H1 (cell line): ENCODE measurements around the gene POLE. TPM values are rescaled to one million over a fixed set of nuclear protein-coding genes. Genes with fewer than 3 reads are reported as not detected.

Source experiments
- CTCF ChIA-PET: fragments of 300-600 bp; sonication (Branson Sonifier 250); formaldehyde crosslinking; loops from one replicate; lab custom pipeline; 2021; ENCODE audit not compliant: partially characterized antibody; lab: Charles Lee
- POLR2A ChIA-PET: fragments of 300-600 bp; sonication (Branson Sonifier 250); formaldehyde crosslinking; loops from one replicate; lab custom pipeline; 2021; ENCODE audit warnings: inconsistent platforms; ENCODE audit not compliant: partially characterized antibody; lab: Charles Lee
- DNase-seq, 2 experiments: peaks; one replicate each; pipeline versions ENCODE4 v3.0.0 to v3.0.0-alpha.2; 2010 to 2022; ENCODE audit warnings: low spot score in 2 of 2, low read depth in 1 of 2, mixed read lengths in 1 of 2
- FAIRE-seq: peaks from 2 replicates; lab custom pipeline; 2011; peaks lifted over from hg19 to GRCh38; lab: Jason Lieb, UNC
- H2AFZ ChIP-seq: 2 replicates; pipeline ENCODE4 v1.8.1; 2012; ENCODE audit warnings: low read length, inconsistent platforms
- H2AK5ac ChIP-seq: 2 replicates; pipeline ENCODE4 v1.6.1; 2013; ENCODE audit warnings: low read depth, low read length
- H2BK120ac ChIP-seq: replicated peaks from 2 replicates; pipeline ENCODE3; 2013; ENCODE audit warnings: low read depth, low read length, inconsistent platforms
- H2BK12ac ChIP-seq: 2 replicates; pipeline ENCODE4 v1.6.1; 2013; ENCODE audit warnings: low read depth, low read length
- H2BK15ac ChIP-seq: 2 replicates; pipeline ENCODE4 v1.6.1; 2013; ENCODE audit warnings: low read length
- H2BK20ac ChIP-seq: 2 replicates; pipeline ENCODE4 v1.6.1; 2013; ENCODE audit warnings: low read length
- H2BK5ac ChIP-seq: 2 replicates; pipeline ENCODE4 v1.6.1; 2013; ENCODE audit warnings: low read depth, low read length
- H3K14ac ChIP-seq: 2 replicates; pipeline ENCODE4 v1.6.1; 2013; ENCODE audit warnings: inconsistent platforms; ENCODE audit not compliant: insufficient read length
- H3K18ac ChIP-seq: 2 replicates; pipeline ENCODE4 v1.6.1; 2013; ENCODE audit warnings: low read length; ENCODE audit errors: extremely low read depth
- H3K23ac ChIP-seq: 2 replicates; pipeline ENCODE4 v1.6.1; 2013; ENCODE audit warnings: inconsistent platforms; ENCODE audit not compliant: insufficient read length
- H3K23me2 ChIP-seq: 2 replicates; pipeline ENCODE4 v1.6.1; 2013; ENCODE audit warnings: low read depth, low read length
- H3K27ac ChIP-seq: 2 replicates; pipeline ENCODE4 v1.6.1; 2011; ENCODE audit warnings: low read depth, low read length, inconsistent platforms
- H3K27me3 ChIP-seq, 4 experiments: replicated peaks in 1 of 4; 1 replicate in 1 of 4; 2 replicates in 3 of 4; pipeline versions ENCODE4 v1.6.1 to v1.8.1; 2011 to 2013; ENCODE audit warnings: low read length in 3 of 4, mild to moderate bottlenecking in 3 of 4, inconsistent platforms in 2 of 4, mixed read lengths in 2 of 4, moderate library complexity in 1 of 4; ENCODE audit not compliant: control insufficient read depth in 3 of 4, insufficient read depth in 3 of 4; ENCODE audit errors: extremely low read depth in 1 of 4
- H3K36me3 ChIP-seq, 4 experiments: 2 replicates each; pipeline versions ENCODE4 v1.6.1 to v1.8.1; 2011 to 2013; ENCODE audit warnings: mild to moderate bottlenecking in 4 of 4, low read length in 3 of 4, moderate library complexity in 2 of 4, control low read depth in 1 of 4, inconsistent platforms in 1 of 4; ENCODE audit not compliant: insufficient read depth in 4 of 4, control insufficient read depth in 2 of 4
- H3K4ac ChIP-seq: replicated peaks from 2 replicates; pipeline ENCODE3; 2013; ENCODE audit warnings: low read length, low read depth, mixed read lengths, inconsistent platforms; ENCODE audit not compliant: insufficient read length
- H3K4me1 ChIP-seq, 4 experiments: replicated peaks in 1 of 4; 1 replicate in 1 of 4; 2 replicates in 3 of 4; pipeline versions ENCODE4 v1.6.1 to v1.8.1; 2011 to 2013; ENCODE audit warnings: low read length in 3 of 4, inconsistent platforms in 2 of 4, mixed read lengths in 1 of 4; ENCODE audit not compliant: insufficient read depth in 4 of 4, control insufficient read depth in 3 of 4
- H3K4me2 ChIP-seq, 2 experiments: 2 replicates each; pipeline versions ENCODE4 v1.6.1 to v1.8.1; 2011 to 2013; ENCODE audit warnings: low read depth in 2 of 2, low read length in 2 of 2, control low read depth in 1 of 2, inconsistent platforms in 1 of 2, mild to moderate bottlenecking in 1 of 2; ENCODE audit not compliant: insufficient read depth in 1 of 2
- H3K4me3 ChIP-seq, 4 experiments: fragments of 200-600, 300-600 bp in 1 of 4; sonication (generic), shearing (Covaris generic), sonication (Bioruptor Twin) in 1 of 4; 2 replicates each; pipeline versions ENCODE4 v1.5.1 to v1.8.1; 2011 to 2016; ENCODE audit warnings: low read length in 4 of 4, low read depth in 3 of 4, control low read depth in 2 of 4, inconsistent platforms in 2 of 4, mild to moderate bottlenecking in 2 of 4, mixed read lengths in 1 of 4, moderate library complexity in 1 of 4; ENCODE audit not compliant: insufficient read depth in 2 of 4; ENCODE audit errors: extremely low read depth in 1 of 4
- H3K56ac ChIP-seq: replicated peaks from 2 replicates; pipeline ENCODE3; 2013; ENCODE audit warnings: low read depth, mild to moderate bottlenecking, mixed read lengths, low read length, inconsistent platforms; ENCODE audit not compliant: insufficient read length
- H3K79me1 ChIP-seq: 2 replicates; pipeline ENCODE4 v1.6.1; 2013; ENCODE audit warnings: low read depth, low read length, control low read depth
- H3K79me2 ChIP-seq, 2 experiments: 2 replicates each; pipeline versions ENCODE4 v1.6.1 to v1.8.1; 2012 to 2013; ENCODE audit warnings: low read length in 2 of 2, mild to moderate bottlenecking in 2 of 2, inconsistent platforms in 1 of 2; ENCODE audit not compliant: insufficient read depth in 2 of 2, control insufficient read depth in 1 of 2
- H3K9ac ChIP-seq, 4 experiments: replicated peaks in 1 of 4; 1 replicate in 1 of 4; 2 replicates in 3 of 4; pipeline versions ENCODE4 v1.6.1 to v1.8.1; 2011 to 2013; ENCODE audit warnings: low read depth in 3 of 4, low read length in 3 of 4, control low read depth in 2 of 4, mild to moderate bottlenecking in 2 of 4, moderate library complexity in 2 of 4, inconsistent platforms in 1 of 4; ENCODE audit errors: extremely low read depth in 1 of 4
- H3K9me3 ChIP-seq, 2 experiments: 2 replicates each; pipeline versions ENCODE4 v1.6.1 to v1.8.1; 2012 to 2013; ENCODE audit warnings: mild to moderate bottlenecking in 2 of 2, moderate library complexity in 2 of 2, control low read depth in 1 of 2, inconsistent platforms in 1 of 2, low read depth in 1 of 2, low read length in 1 of 2, mixed read lengths in 1 of 2; ENCODE audit not compliant: insufficient read depth in 2 of 2
- H4K20me1 ChIP-seq, 2 experiments: replicated peaks in 1 of 2; 2 replicates each; pipeline versions ENCODE3 to v1.8.1; 2011 to 2013; ENCODE audit warnings: inconsistent platforms in 2 of 2, low read length in 2 of 2, mild to moderate bottlenecking in 1 of 2; ENCODE audit not compliant: insufficient read depth in 2 of 2, control insufficient read depth in 1 of 2
- H4K5ac ChIP-seq: 2 replicates; pipeline ENCODE4 v1.6.1; 2013; ENCODE audit warnings: low read length, low read depth, mixed read lengths, inconsistent platforms; ENCODE audit not compliant: insufficient read length
- H4K8ac ChIP-seq: 2 replicates; pipeline ENCODE4 v1.8.0; 2013; ENCODE audit warnings: mild to moderate bottlenecking, moderate library complexity, low read length, inconsistent platforms; ENCODE audit not compliant: insufficient read depth; ENCODE audit errors: extremely low read depth
- H4K91ac ChIP-seq: replicated peaks from 2 replicates; pipeline ENCODE3; 2013; ENCODE audit warnings: low read length, mixed read lengths, inconsistent platforms; ENCODE audit not compliant: insufficient read length
- SUZ12 ChIP-seq: fragments of 200-600 bp; sonication (generic); IDR thresholded peaks from 2 replicates; pipeline ENCODE4 v1.6.1; 2012; ENCODE audit warnings: mild to moderate bottlenecking, inconsistent platforms, low read length, moderate library complexity, mixed read lengths
- WGBS, 2 experiments: shearing (Covaris generic) in 1 of 2; methylation state at CpG; one replicate each; pipeline versions ENCODE4 v1.1.6 to v1.1.7; 2013 to 2015; ENCODE audit warnings: low lambda C conversion rate in 2 of 2, mixed read lengths in 2 of 2, inconsistent platforms in 1 of 2, low coverage in 1 of 2, missing lambda C conversion rate in 1 of 2; ENCODE audit not compliant: insufficient replicate concordance in 2 of 2, insufficient coverage in 1 of 2, insufficient read length in 1 of 2; ENCODE audit errors: extremely low coverage in 1 of 2, missing lambda C conversion rate in 1 of 2; 5-methylcytosine and 5-hydroxymethylcytosine counted together
- polyA plus RNA-seq, 7 experiments: library from polyadenylated mRNA; depleted of rRNA in 3 of 7; stranded (reverse) in 5 of 7; unstranded in 2 of 7; fragments of >200 nt in 5 of 7; fragments of 200-250 nt in 2 of 7; gene quantifications; 1 replicate in 5 of 7; 2 replicates in 1 of 7; 4 replicates in 1 of 7; pipeline versions ENCODE4 v1.2.1 to v1.2.3, GENCODE V29; 2011 to 2013; ENCODE audit warnings: missing spikeins in 2 of 7, mixed read lengths in 2 of 7
- total RNA-seq: library from RNA; stranded (reverse); fragmentation: NEBNext Ultra II Directional; extraction: Animal tissue kit (Norgen Biotek cat#: 25700); gene quantifications from 2 replicates; pipeline ENCODE4 v1.2.1, GENCODE V29; 2021

POLE gene
- total and polyA plus RNA-seq, 2 of the 8 experiments (the other 6 are each of a cell fraction or from before 2014, with no cell fraction given) = 59.7 to 115 TPM

- no peak overlapping the region for H2BK120ac ChIP-seq
- H3K23ac ChIP-seq = no peak overlapping the region
- no peak for TF ChIP-seq SUZ12
- peaks cover 0 to 6% (median 5%) of the 10 kb centered on the region in 4 experiments; a peak in 2 of 7 replicates for H3K4me1 ChIP-seq
- H3K18ac ChIP-seq = no peak overlapping the region
- no peak overlapping the region for H3K56ac ChIP-seq
- H2BK12ac ChIP-seq = no peak overlapping the region
- ChIA-PET CTCF (interaction anchor here (0.9 to 1.6 kb wide), 2 partner anchors 24 kb away, joined by 3 to 8 read pairs; no protein-coding TSS in a partner anchor), POLR2A (interaction anchor here (0.6 to 1.9 kb wide), 5 partner anchors 13 to 199 kb away, joined by 3 to 5 read pairs (median 4); partner anchors contain the start of gene P2RX2)
- no peak overlapping the region for H2BK5ac ChIP-seq
- H4K8ac ChIP-seq = no peak overlapping the region
- 77% methylated on average over 21 of the region's 24 CpGs; no CpG with 5 or more reads in 1 of the 2 experiments for WGBS, 2 experiments
- H4K5ac ChIP-seq = no peak overlapping the region
- H3K4me3 ChIP-seq = no peak overlapping the region
- no peak overlapping the region for H4K91ac ChIP-seq
- H3K27me3 ChIP-seq = peaks cover 41 to 80% (median 67%) of the 10 kb centered on the region in 4 experiments
- H3K14ac ChIP-seq = no peak overlapping the region
- H3K4me2 ChIP-seq = no peak overlapping the region
- no peak overlapping the region for H3K9ac ChIP-seq
- H4K20me1 ChIP-seq = peaks cover 10 to 13% of the 10 kb centered on the region in 2 experiments
- H3K79me1 ChIP-seq = peaks cover 2% of the 10 kb centered on the region; the same call in 1 of the 2 replicates
- H2AFZ ChIP-seq = no peak overlapping the region
- no peak overlapping the region for H2BK15ac ChIP-seq
- no peak for FAIRE-seq
- no peak overlapping the region for H3K27ac ChIP-seq
- peaks cover 18% of the 10 kb centered on the region; the same call in 1 of the 2 replicates for H3K23me2 ChIP-seq
- peaks cover 0 to 5% of the 10 kb centered on the region in 2 experiments; a peak in 1 of 4 replicates for H3K9me3 ChIP-seq
- no peak overlapping the region for H3K4ac ChIP-seq
- no peak for DNase-seq
- no peak overlapping the region for H2BK20ac ChIP-seq
- H3K36me3 ChIP-seq = no peaks in the 10 kb centered on the region
- H3K79me2 ChIP-seq = no peaks in the 10 kb centered on the region
- H2AK5ac ChIP-seq = no peak overlapping the region
These were observed 102.0 kb downstream of the POLE start for GRCh38 chr12:132585177-132585576.
